GM12878 (cell line): ENCODE measurements around the gene INPP4B.

ENCODE experiments used
- CEBPB ChIP-seq, 2 experiments: fragments of 150-350 bp in 1 of 2; IDR thresholded peaks; 2 replicates each; pipeline ENCODE4 v1.6.1; 2012 to 2014; ENCODE audit warnings: low read depth in 2 of 2, low read length in 2 of 2, borderline replicate concordance in 1 of 2, inconsistent platforms in 1 of 2
- CTCF ChIP-seq, 3 experiments: IDR thresholded peaks in 2 of 3; conservative IDR thresholded peaks in 1 of 3; 2 replicates each; pipeline ENCODE4 v1.5.1; 2011; ENCODE audit warnings: low read depth in 3 of 3, low read length in 3 of 3, mild to moderate bottlenecking in 3 of 3, control low read depth in 2 of 3, moderate library complexity in 2 of 3, inconsistent platforms in 1 of 3, mixed read lengths in 1 of 3; ENCODE audit not compliant: control insufficient read depth in 2 of 3, insufficient read depth in 1 of 3; ENCODE audit errors: extremely low read depth in 1 of 3
- EP300 ChIP-seq, 2 experiments: fragments of 150-350 bp in 1 of 2; IDR thresholded peaks; 2 replicates each; pipeline ENCODE4 v1.6.1; 2011 to 2012; ENCODE audit warnings: low read depth in 2 of 2, low read length in 2 of 2, borderline replicate concordance in 1 of 2, improper control_type of control experiment in 1 of 2, inconsistent platforms in 1 of 2; ENCODE audit not compliant: control insufficient read depth in 1 of 2
- ETV6 ChIP-seq, 2 experiments: fragments of 450-650 bp in 1 of 2; IDR thresholded peaks in 1 of 2; conservative IDR thresholded peaks in 1 of 2; 2 replicates each; pipeline ENCODE4 v1.6.1; 2014; ENCODE audit warnings: antibody characterized with exemption in 1 of 2, borderline replicate concordance in 1 of 2, low read depth in 1 of 2, mild to moderate bottlenecking in 1 of 2, moderate library complexity in 1 of 2
- EZH2 ChIP-seq: IDR thresholded peaks from 2 replicates; pipeline ENCODE4 v1.6.1; 2012; ENCODE audit warnings: low read depth, mild to moderate bottlenecking, control low read depth, inconsistent platforms, low read length, borderline replicate concordance; ENCODE audit not compliant: control insufficient read depth
- NFYB ChIP-seq: IDR thresholded peaks from 2 replicates; pipeline ENCODE4 v1.6.1; 2011; ENCODE audit warnings: low read depth, mild to moderate bottlenecking, low read length, improper control_type of control experiment, moderate library complexity; ENCODE audit not compliant: insufficient read depth
- NR2C1 ChIP-seq: fragments of 450-650 bp; IDR thresholded peaks from 2 replicates; pipeline ENCODE4 v1.6.1; 2017; ENCODE audit warnings: antibody characterized with exemption, mild to moderate bottlenecking, moderate library complexity
- POLR2A ChIP-seq: IDR thresholded peaks from 2 replicates; pipeline ENCODE4 v1.6.1; 2011; ENCODE audit warnings: low read depth, mild to moderate bottlenecking, low read length
- RAD21 ChIP-seq: IDR thresholded peaks from 2 replicates; pipeline ENCODE4 v1.6.1; 2011; ENCODE audit warnings: mild to moderate bottlenecking, low read depth, low read length, moderate library complexity; ENCODE audit not compliant: insufficient read depth
- RCOR1 ChIP-seq: conservative IDR thresholded peaks from 2 replicates; pipeline ENCODE4 v1.6.1; 2012; ENCODE audit warnings: low read depth, low read length, improper control_type of control experiment
- RELA ChIP-seq: fragments of 450-650 bp; IDR thresholded peaks from 2 replicates; pipeline ENCODE4 v1.8.0; 2014; ENCODE audit warnings: borderline replicate concordance; ENCODE audit not compliant: partially characterized antibody
- SP1 ChIP-seq: IDR thresholded peaks from one replicate; pipeline ENCODE4 v1.6.1; 2011; ENCODE audit warnings: low read depth, low read length
- ZNF24 ChIP-seq: fragments of 450-650 bp; IDR thresholded peaks from 2 replicates; pipeline ENCODE4 v1.6.1; 2017; ENCODE audit warnings: antibody characterized with exemption, mild to moderate bottlenecking
- TF ChIP-seq, protein P1 (sequence below): IDR thresholded peaks from 2 replicates; pipeline ENCODE4 v1.6.1; 2011; ENCODE audit warnings: mild to moderate bottlenecking, low read depth, low read length, moderate library complexity; ENCODE audit not compliant: insufficient replicate concordance

GRCh38 chr4:142840516-142841123 is 5.5 kb downstream of the INPP4B start:
- TF ChIP-seq NFYB (no peak), SP1 (no peak), EZH2 (no peak), RELA (no peak), ZNF24 (no peak), RCOR1 (no peak), POLR2A (no peak), NR2C1 (no peak), EP300 (IDR thresholded peaks at IDR 0.05; ENCODE audit: borderline replicate concordance in 1 of 2, control insufficient read depth in 1 of 2, low read depth in 2 of 2, low read length in 2 of 2) (no peak), CTCF (IDR thresholded peaks at IDR 0.05 in 2 of 3, conservative IDR thresholded peaks at IDR 0.05 in 1 of 3; ENCODE audit: control insufficient read depth in 2 of 3, extremely low read depth in 1 of 3, insufficient read depth in 1 of 3, low read depth in 3 of 3, low read length in 3 of 3) (peak; percentile 40 to 47 (median 43); a peak in 4 of 6 replicates), RAD21 (peak; percentile 52), CEBPB (IDR thresholded peaks at IDR 0.05; ENCODE audit: borderline replicate concordance in 1 of 2, low read depth in 2 of 2, low read length in 2 of 2) (no peak), ETV6 (conservative IDR thresholded peaks at IDR 0.05 in 1 of 2, IDR thresholded peaks at IDR 0.05 in 1 of 2; ENCODE audit: borderline replicate concordance in 1 of 2, low read depth in 1 of 2) (no peak)
- TF ChIP-seq, protein P1, sequence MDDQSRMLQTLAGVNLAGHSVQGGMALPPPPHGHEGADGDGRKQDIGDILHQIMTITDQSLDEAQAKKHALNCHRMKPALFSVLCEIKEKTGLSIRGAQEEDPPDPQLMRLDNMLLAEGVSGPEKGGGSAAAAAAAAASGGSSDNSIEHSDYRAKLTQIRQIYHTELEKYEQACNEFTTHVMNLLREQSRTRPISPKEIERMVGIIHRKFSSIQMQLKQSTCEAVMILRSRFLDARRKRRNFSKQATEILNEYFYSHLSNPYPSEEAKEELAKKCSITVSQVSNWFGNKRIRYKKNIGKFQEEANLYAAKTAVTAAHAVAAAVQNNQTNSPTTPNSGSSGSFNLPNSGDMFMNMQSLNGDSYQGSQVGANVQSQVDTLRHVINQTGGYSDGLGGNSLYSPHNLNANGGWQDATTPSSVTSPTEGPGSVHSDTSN, result no peak
